Tibial nerve (tissue), 3 donors: ENCODE measurements around the gene UBD.

Source experiments
- POLR2A ChIP-seq, 2 donors: fragments of 450-650 bp; IDR thresholded peaks; one replicate each; pipeline ENCODE4 v1.6.1; 2017; ENCODE audit warnings: antibody characterized with exemption in 2 of 2, mild to moderate bottlenecking in 2 of 2, moderate library complexity in 2 of 2
- TF ChIP-seq, protein P1 (sequence below), 5 experiments: fragments of 200-600 bp in 3 of 5; fragments of 450-650 bp in 2 of 5; sonication (generic) in 3 of 5; IDR thresholded peaks; one replicate each; pipeline ENCODE4 v1.5.1; 2016 to 2019; ENCODE audit warnings: antibody characterized with exemption in 5 of 5, mild to moderate bottlenecking in 3 of 5, moderate library complexity in 2 of 5

DNA sequence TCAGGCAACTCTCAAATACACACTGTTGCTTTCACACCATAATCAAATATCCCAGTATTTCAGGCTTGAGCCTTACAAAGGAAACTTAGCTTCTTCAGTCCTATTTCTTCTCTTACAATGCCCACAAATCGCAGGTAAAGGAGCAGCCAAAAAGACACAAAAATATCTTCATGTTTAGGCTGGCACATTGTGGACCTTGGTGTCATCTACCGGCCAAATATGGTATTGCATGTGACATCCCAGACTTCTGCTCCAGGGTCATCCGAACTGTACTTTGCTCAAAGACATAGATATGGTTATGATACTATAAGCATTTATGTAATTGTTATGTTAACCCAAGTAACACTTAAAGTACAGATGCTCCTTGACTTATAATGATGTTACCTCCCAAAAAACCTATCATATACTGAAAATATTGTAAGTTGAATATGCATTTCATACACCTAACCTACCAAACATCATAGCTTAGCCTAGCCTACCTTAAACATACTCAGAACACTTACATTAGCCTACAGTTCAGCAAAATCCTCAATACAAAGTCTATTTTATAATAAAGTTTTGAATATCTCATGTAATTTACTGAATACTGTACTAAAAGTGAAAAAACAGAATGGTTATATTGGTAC, 30.0 kb upstream of the UBD start:
- TF ChIP-seq, protein P1, sequence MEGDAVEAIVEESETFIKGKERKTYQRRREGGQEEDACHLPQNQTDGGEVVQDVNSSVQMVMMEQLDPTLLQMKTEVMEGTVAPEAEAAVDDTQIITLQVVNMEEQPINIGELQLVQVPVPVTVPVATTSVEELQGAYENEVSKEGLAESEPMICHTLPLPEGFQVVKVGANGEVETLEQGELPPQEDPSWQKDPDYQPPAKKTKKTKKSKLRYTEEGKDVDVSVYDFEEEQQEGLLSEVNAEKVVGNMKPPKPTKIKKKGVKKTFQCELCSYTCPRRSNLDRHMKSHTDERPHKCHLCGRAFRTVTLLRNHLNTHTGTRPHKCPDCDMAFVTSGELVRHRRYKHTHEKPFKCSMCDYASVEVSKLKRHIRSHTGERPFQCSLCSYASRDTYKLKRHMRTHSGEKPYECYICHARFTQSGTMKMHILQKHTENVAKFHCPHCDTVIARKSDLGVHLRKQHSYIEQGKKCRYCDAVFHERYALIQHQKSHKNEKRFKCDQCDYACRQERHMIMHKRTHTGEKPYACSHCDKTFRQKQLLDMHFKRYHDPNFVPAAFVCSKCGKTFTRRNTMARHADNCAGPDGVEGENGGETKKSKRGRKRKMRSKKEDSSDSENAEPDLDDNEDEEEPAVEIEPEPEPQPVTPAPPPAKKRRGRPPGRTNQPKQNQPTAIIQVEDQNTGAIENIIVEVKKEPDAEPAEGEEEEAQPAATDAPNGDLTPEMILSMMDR (IDR thresholded peaks at IDR 0.05) = peak; percentile 71 to 94 (median 82)
- TF ChIP-seq POLR2A (IDR thresholded peaks at IDR 0.05) = no peak
